Glutamatergic neuron (in vitro differentiated cells): ENCODE measurements around the gene SLC17A9. TPM values are rescaled to one million over a fixed set of nuclear protein-coding genes. Genes with fewer than 3 reads are reported as not detected.
A peak's percentile ranks its signal among the peaks of the same experiment; 100 is the strongest.

Experiments used
- DNase-seq: peaks from one replicate; pipeline ENCODE4 v3.0.0; 2022
- H3K27ac Mint-ChIP-seq: one replicate; pipeline ENCODE4 v1.8.0; 2020; ENCODE audit warnings: mild to moderate bottlenecking, mixed read lengths, inconsistent platforms; ENCODE audit not compliant: unreplicated experiment
- H3K27me3 Mint-ChIP-seq: one replicate; pipeline ENCODE4 v1.8.0; 2020; ENCODE audit warnings: mild to moderate bottlenecking, moderate library complexity, mixed read lengths, inconsistent platforms; ENCODE audit not compliant: unreplicated experiment
- H3K36me3 Mint-ChIP-seq: one replicate; pipeline ENCODE4 v1.8.0; 2020; ENCODE audit warnings: mild to moderate bottlenecking, mixed read lengths, inconsistent platforms; ENCODE audit not compliant: unreplicated experiment
- H3K4me1 Mint-ChIP-seq: one replicate; pipeline ENCODE4 v1.8.0; 2020; ENCODE audit warnings: mild to moderate bottlenecking, low read depth, mixed read lengths, inconsistent platforms; ENCODE audit not compliant: unreplicated experiment
- H3K4me3 Mint-ChIP-seq: one replicate; pipeline ENCODE4 v1.8.0; 2020; ENCODE audit warnings: mild to moderate bottlenecking, mixed read lengths, inconsistent platforms; ENCODE audit not compliant: unreplicated experiment
- H3K9me3 Mint-ChIP-seq: one replicate; pipeline ENCODE4 v1.8.0; 2020; ENCODE audit warnings: mild to moderate bottlenecking, moderate library complexity, mixed read lengths, inconsistent platforms; ENCODE audit not compliant: unreplicated experiment
- total RNA-seq: library from RNA; stranded (reverse); fragmentation: NEBNext Ultra II Directional; extraction: Animal tissue kit (Norgen Biotek cat#: 25700); gene quantifications from one replicate; pipeline ENCODE4 v1.2.1, GENCODE V29; 2021; ENCODE audit not compliant: unreplicated experiment
- TF ChIP-seq, protein P1 (sequence below): fragments of 200-600 bp; sonication (generic); IDR thresholded peaks from one replicate; pipeline ENCODE4 v1.5.0; 2021; ENCODE audit not compliant: partially characterized antibody, unreplicated experiment

Gene SLC17A9
- total RNA-seq, 1 donor from 2014 or later: 1.8 TPM

DNA sequence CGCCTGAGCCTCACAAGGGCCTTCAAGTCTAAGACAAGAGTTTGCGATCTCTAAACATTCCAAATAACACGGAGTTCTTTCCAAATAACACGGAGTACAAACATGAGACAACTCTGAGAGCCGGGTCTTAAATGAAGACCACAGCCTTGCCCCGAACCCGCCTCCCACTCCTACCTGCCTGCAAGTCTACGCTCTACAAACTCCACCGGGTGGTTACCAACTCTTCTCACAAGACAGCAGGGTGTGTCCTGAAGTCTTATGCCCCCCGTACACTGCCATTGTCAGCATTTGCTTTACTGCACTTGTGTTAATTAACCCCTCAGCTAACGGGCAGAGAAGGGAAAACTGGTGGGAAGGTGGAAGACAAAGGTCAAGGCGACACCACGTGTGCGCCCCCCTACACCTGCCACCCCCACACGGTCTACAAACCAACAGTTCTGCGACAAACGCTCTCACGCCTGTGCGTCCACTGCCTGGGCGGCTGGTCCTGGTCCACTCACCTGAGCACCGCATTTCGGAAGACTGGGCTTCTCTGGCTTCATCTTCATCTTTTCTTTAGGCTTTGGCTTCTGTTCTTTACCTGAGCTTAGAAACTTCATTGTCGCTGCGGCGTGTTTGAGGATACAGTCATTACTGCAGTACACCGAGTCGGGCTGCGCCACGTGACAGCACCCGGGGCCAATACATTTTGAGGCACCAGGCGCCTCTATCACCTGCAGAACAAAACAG lies 45.7 kb upstream of the SLC17A9 start:
- no peaks in the 10 kb centered on the region for H3K9me3 Mint-ChIP-seq
- peaks cover 26% of the 10 kb centered on the region for H3K4me1 Mint-ChIP-seq
- no peak overlapping the region for H3K4me3 Mint-ChIP-seq
- TF ChIP-seq, protein P1, sequence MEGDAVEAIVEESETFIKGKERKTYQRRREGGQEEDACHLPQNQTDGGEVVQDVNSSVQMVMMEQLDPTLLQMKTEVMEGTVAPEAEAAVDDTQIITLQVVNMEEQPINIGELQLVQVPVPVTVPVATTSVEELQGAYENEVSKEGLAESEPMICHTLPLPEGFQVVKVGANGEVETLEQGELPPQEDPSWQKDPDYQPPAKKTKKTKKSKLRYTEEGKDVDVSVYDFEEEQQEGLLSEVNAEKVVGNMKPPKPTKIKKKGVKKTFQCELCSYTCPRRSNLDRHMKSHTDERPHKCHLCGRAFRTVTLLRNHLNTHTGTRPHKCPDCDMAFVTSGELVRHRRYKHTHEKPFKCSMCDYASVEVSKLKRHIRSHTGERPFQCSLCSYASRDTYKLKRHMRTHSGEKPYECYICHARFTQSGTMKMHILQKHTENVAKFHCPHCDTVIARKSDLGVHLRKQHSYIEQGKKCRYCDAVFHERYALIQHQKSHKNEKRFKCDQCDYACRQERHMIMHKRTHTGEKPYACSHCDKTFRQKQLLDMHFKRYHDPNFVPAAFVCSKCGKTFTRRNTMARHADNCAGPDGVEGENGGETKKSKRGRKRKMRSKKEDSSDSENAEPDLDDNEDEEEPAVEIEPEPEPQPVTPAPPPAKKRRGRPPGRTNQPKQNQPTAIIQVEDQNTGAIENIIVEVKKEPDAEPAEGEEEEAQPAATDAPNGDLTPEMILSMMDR: no peak
- peaks cover 8% of the 10 kb centered on the region for H3K36me3 Mint-ChIP-seq
- H3K27ac Mint-ChIP-seq: no peak overlapping the region
- no peak for DNase-seq
- H3K27me3 Mint-ChIP-seq: no peaks in the 10 kb centered on the region

DNA sequence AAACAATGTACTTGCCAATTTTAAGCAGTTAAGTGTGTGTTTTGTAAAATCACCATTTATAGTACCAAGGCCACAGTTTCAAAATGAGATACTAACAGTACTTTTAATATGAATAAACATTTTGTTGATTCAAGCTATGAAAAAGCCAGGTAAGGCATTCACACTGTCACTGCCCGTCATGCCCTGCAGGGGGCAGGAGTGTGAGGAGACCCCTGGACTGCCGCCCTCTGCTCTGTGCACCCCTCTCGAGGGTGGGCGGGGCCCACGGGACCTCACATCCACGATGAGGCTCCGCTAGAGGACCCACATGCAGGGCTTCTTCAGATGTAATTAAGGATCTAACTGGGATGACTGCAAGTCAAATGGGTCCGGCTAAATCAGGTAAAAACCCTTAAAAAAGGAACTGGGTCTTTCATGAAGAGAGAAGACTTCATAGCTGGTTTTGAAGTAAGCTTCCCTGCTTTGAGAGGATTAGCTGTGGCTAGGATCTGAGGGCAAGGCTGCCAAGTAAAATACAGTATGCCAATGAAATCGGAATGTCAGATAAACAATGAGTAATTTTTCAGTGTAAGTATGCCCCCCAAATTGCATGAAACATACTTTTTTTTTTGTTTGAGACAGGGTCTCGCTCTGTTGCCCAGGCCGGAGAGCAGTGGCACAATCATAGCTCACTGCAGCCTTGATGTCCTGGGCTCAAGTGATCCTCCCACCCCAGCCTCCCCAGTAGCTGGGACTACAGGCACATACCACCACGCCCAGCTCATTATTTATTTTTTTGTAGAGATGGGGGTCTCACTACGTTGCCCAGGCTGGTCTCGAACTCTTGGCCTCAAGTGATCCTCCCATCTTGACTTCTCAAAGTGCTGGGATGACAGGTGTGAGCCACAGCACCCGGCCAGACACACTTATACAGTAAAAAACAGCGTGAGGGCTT lies 44.9 kb upstream of the SLC17A9 start:
- no peaks in the 10 kb centered on the region for H3K9me3 Mint-ChIP-seq
- peaks cover 28% of the 10 kb centered on the region for H3K4me1 Mint-ChIP-seq
- H3K27ac Mint-ChIP-seq: peak overlapping the region; percentile 46
- H3K27me3 Mint-ChIP-seq: no peaks in the 10 kb centered on the region
- peaks cover 8% of the 10 kb centered on the region for H3K36me3 Mint-ChIP-seq
- TF ChIP-seq, protein P1: peak; percentile 82
- DNase-seq: peak; percentile 58
- H3K4me3 Mint-ChIP-seq: no peak overlapping the region

DNA sequence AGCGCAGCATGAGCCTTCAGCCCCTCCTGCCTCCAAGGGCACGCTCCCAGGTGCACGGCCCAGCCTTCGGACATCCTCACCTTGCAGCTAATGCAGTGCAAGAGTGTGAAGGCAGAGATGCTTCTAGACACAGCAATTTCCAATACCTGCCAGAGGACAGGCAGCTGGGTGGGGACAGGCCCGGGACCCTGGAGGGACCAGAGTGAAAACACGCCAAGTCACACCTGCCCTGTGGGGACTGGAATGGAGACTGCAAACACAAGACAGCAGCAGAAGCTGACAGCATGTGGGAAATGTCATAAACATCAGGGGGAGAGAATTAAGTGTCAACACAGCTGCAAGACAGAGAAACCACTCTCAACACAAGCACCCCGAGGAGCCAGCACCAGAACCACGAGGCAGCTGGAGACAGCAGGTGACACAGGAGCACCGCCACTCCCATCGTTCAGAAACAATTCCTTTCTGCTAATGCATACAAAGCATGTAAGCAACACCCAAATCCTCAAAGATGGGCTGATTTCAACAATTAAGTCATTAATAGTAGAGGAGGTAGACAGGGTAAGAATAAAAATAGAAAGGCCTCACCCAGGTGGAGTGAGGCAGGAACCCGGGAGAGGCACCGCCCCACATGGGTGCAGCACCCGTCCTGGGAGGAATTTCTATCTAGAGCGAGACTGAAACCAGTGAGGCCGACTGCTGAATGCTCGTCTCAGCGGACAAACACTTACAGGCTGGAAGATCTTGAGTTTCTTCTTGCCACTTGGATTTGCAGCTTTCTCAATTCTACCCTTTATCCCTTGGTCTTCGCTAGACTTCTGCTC lies 43.3 kb upstream of the SLC17A9 start:
- no peaks in the 10 kb centered on the region for H3K9me3 Mint-ChIP-seq
- peaks cover 8% of the 10 kb centered on the region for H3K36me3 Mint-ChIP-seq
- H3K27ac Mint-ChIP-seq: peak overlapping the region; percentile 12
- peaks cover 35% of the 10 kb centered on the region for H3K4me1 Mint-ChIP-seq
- no peak overlapping the region for H3K4me3 Mint-ChIP-seq
- H3K27me3 Mint-ChIP-seq: peaks cover 3% of the 10 kb centered on the region
- TF ChIP-seq, protein P1: no peak
- DNase-seq: no peak

DNA sequence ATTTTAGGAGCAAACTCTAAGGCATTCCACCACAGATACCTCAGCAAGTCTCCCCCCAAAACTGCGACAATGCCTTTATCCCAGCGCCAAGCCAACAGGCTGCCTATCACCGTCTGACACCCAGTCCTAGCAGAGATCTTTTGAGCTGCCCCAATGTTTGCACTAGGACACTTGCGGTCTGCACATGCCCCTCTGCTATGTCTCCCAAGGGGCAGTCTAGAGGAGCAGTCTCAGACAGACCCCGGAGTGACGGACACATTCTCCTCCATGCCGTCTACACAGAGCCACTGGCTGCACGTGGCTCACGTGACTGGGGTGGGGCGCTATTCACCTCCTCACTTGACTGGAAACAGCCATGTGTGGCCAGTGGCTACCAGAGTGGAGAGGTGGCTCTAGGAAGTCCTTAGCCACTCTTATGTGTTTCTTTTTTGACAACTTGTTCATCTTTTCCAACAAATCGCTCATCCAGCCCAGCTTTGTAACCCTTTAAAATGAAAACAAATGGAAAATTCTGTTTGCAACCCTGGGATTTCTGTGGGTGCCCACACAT lies 42.2 kb upstream of the SLC17A9 start:
- Mint-ChIP-seq H3K27me3 (peaks cover 6% of the 10 kb centered on the region), H3K36me3 (peaks cover 2% of the 10 kb centered on the region), H3K27ac (peak overlapping the region; percentile 40), H3K4me1 (peaks cover 37% of the 10 kb centered on the region), H3K4me3 (no peak overlapping the region), H3K9me3 (peaks cover 5% of the 10 kb centered on the region)
- TF ChIP-seq, protein P1: no peak
- DNase-seq: no peak
